ENCODE measurements around the gene CHSY1. TPM values are rescaled to one million over a fixed set of nuclear protein-coding genes. Genes with fewer than 3 reads are reported as not detected.
"Not testable (repeated sequence)": the region's sequence is repeated elsewhere in the genome, so short reads cannot be mapped to it uniquely, and the experiment has no call there.

CHSY1 gene
- total RNA-seq, 1 experiment from 2014 or later = 11.4 TPM

DNA sequence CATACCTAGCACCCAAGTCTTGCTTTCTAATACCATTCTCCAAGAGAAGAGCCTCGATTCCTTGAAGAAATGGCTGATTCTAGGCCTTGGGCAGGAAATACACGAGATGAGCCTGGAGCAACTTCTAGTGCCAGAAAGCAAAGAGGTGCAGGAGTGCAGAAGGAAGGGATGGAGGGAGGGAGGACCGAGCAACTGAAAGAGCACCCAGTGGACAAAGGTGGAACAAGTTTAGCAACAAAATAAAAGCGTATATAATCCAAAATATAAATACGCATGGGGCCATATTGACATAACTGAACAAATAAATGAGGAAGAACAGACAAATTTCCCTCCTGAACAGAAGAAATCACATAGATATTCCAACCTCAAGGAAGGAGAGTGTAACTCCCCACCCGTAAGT, 34.4 kb downstream of the CHSY1 start:
- H3K27me3 ChIP-seq (ENCODE audit: low read length) = no peaks in the 10 kb centered on the region

DNA sequence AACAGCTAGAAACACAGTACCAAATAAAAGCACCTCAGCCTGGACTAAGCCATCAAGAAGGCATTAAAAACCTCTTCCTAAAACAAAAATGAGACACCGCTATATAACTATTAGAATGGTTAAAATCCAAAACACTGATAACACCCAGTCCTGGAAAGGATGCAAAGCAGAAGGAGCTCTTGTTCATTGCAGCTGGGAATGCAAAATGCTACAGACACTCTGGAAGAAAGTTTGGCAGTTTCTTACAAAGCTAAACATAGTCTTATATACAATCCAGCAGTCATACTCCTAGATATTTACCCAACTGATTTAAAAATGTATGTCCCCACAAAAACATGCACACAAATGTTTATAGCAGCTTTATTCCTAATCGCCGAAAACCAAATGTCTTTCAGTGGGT, 35.7 kb downstream of the CHSY1 start:
- Histone ChIP-seq H3K36me3 (ENCODE audit: insufficient read depth, low read length) (no peaks in the 10 kb centered on the region), H3K9me3 (ENCODE audit: low read length) (no peaks in the 10 kb centered on the region), H4K20me1 (ENCODE audit: insufficient read depth, low read depth, low read length) (peaks cover 61% of the 10 kb centered on the region), H3K4me3 (ENCODE audit: low read length) (no peak overlapping the region), H3K9me2 (replicated peaks; ENCODE audit: insufficient read depth, low read length) (no peaks in the 10 kb centered on the region), H3K27ac (ENCODE audit: low read length) (no peak overlapping the region), H3K79me2 (ENCODE audit: low read length) (no peaks in the 10 kb centered on the region; the same call in none of the 2 replicates), H3K4me1 (ENCODE audit: low read length) (no peaks in the 10 kb centered on the region), H3K27me3 (ENCODE audit: low read length) (no peaks in the 10 kb centered on the region), H3K4me2 (ENCODE audit: low read depth, low read length, poor library complexity, severe bottlenecking) (no peak overlapping the region), H3K9ac (ENCODE audit: low read length) (no peak overlapping the region), H2AFZ (ENCODE audit: low read length) (no peak overlapping the region)
- DNase-seq = no peak

More for the DNA sequence above, 34.4 kb downstream of the CHSY1 start:
- Histone ChIP-seq H4K20me1 (ENCODE audit: insufficient read depth, low read depth, low read length) (peaks cover 57% of the 10 kb centered on the region), H3K4me3 (ENCODE audit: low read length) (no peak overlapping the region), H3K4me1 (ENCODE audit: low read length) (no peaks in the 10 kb centered on the region), H3K9me3 (ENCODE audit: low read length) (no peaks in the 10 kb centered on the region), H3K4me2 (ENCODE audit: low read depth, low read length, poor library complexity, severe bottlenecking) (no peak overlapping the region), H3K27ac (ENCODE audit: low read length) (no peak overlapping the region), H3K9ac (ENCODE audit: low read length) (no peak overlapping the region), H3K9me2 (replicated peaks; ENCODE audit: insufficient read depth, low read length) (no peaks in the 10 kb centered on the region), H3K36me3 (ENCODE audit: insufficient read depth, low read length) (no peaks in the 10 kb centered on the region), H3K79me2 (ENCODE audit: low read length) (no peaks in the 10 kb centered on the region; the same call in none of the 2 replicates), H2AFZ (ENCODE audit: low read length) (no peak overlapping the region)
- no peak for DNase-seq

DNA sequence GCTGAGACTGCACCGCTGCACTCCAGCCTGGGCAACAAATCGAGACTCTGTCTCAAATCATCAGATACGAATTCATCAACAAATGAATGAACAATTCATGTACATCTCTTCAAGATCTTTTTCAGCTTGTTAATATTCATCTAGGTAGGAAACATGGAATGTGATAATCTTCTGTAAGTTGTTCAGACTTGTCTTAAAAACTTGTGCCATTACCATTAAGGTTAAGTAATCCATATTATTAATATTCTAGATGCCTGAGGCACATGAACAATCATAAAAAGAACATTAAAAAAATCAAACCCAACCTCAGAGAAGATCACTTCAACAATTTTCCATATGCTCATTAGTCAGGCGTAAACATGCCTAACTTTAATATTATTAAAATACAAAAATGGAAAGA, 36.2 kb downstream of the CHSY1 start:
- H3K4me3 ChIP-seq (ENCODE audit: low read length) = no peak overlapping the region
- peaks cover 58% of the 10 kb centered on the region for H4K20me1 ChIP-seq (ENCODE audit: insufficient read depth, low read depth, low read length)
- no peak overlapping the region for H2AFZ ChIP-seq (ENCODE audit: low read length)
- no peak for DNase-seq
- no peaks in the 10 kb centered on the region for H3K4me1 ChIP-seq (ENCODE audit: low read length)
- no peak overlapping the region for H3K4me2 ChIP-seq (ENCODE audit: low read depth, low read length, poor library complexity, severe bottlenecking)
- H3K36me3 ChIP-seq (ENCODE audit: insufficient read depth, low read length) = no peaks in the 10 kb centered on the region
- no peak overlapping the region for H3K27ac ChIP-seq (ENCODE audit: low read length)
- no peaks in the 10 kb centered on the region for H3K9me3 ChIP-seq (ENCODE audit: low read length)
- no peaks in the 10 kb centered on the region for H3K9me2 ChIP-seq (replicated peaks; ENCODE audit: insufficient read depth, low read length)
- H3K9ac ChIP-seq (ENCODE audit: low read length) = no peak overlapping the region
- H3K79me2 ChIP-seq (ENCODE audit: low read length) = no peaks in the 10 kb centered on the region; the same call in none of the 2 replicates
- H3K27me3 ChIP-seq (ENCODE audit: low read length) = no peaks in the 10 kb centered on the region

GRCh38 chr15:101214435-101215097, 37.3 kb downstream of the CHSY1 start:
- H3K79me2 ChIP-seq (ENCODE audit: low read length); DNase-seq; H3K9me3 ChIP-seq (ENCODE audit: low read length): not testable (repeated sequence)

GRCh38 chr15:101213570-101213969, 38.3 kb downstream of the CHSY1 start:
- Histone ChIP-seq H3K9me2 (replicated peaks; ENCODE audit: insufficient read depth, low read length) (no peaks in the 10 kb centered on the region), H3K4me2 (ENCODE audit: low read depth, low read length, poor library complexity, severe bottlenecking) (no peak overlapping the region), H4K20me1 (ENCODE audit: insufficient read depth, low read depth, low read length) (peaks cover 62% of the 10 kb centered on the region), H3K79me2 (ENCODE audit: low read length) (no peaks in the 10 kb centered on the region; the same call in 1 of the 2 replicates), H3K27me3 (ENCODE audit: low read length) (no peaks in the 10 kb centered on the region), H3K9ac (ENCODE audit: low read length) (no peak overlapping the region), H3K9me3 (ENCODE audit: low read length) (no peaks in the 10 kb centered on the region), H3K4me1 (ENCODE audit: low read length) (no peaks in the 10 kb centered on the region), H2AFZ (ENCODE audit: low read length) (no peak overlapping the region), H3K4me3 (ENCODE audit: low read length) (no peak overlapping the region), H3K27ac (ENCODE audit: low read length) (no peak overlapping the region), H3K36me3 (ENCODE audit: insufficient read depth, low read length) (no peaks in the 10 kb centered on the region)
- no peak for DNase-seq

More at GRCh38 chr15:101214435-101215097, 37.3 kb downstream of the CHSY1 start:
- not testable (repeated sequence) for H3K9me2 ChIP-seq (replicated peaks; ENCODE audit: insufficient read depth, low read length); H3K4me1 ChIP-seq (ENCODE audit: low read length); H3K4me2 ChIP-seq (ENCODE audit: low read depth, low read length, poor library complexity, severe bottlenecking); H3K9ac ChIP-seq (ENCODE audit: low read length); H3K27me3 ChIP-seq (ENCODE audit: low read length); H3K27ac ChIP-seq (ENCODE audit: low read length); H3K4me3 ChIP-seq (ENCODE audit: low read length); H2AFZ ChIP-seq (ENCODE audit: low read length); H3K36me3 ChIP-seq (ENCODE audit: insufficient read depth, low read length)
- H4K20me1 ChIP-seq (ENCODE audit: insufficient read depth, low read depth, low read length) = peaks cover 60% of the 10 kb centered on the region

GRCh38 chr15:101213147-101213546, 38.7 kb downstream of the CHSY1 start:
- H4K20me1 ChIP-seq (ENCODE audit: insufficient read depth, low read depth, low read length) = peaks cover 64% of the 10 kb centered on the region
- H3K4me3 ChIP-seq (ENCODE audit: low read length) = no peak overlapping the region
- H3K9me3 ChIP-seq (ENCODE audit: low read length) = no peaks in the 10 kb centered on the region
- no peaks in the 10 kb centered on the region for H3K4me1 ChIP-seq (ENCODE audit: low read length)
- no peak overlapping the region for H2AFZ ChIP-seq (ENCODE audit: low read length)
- no peak overlapping the region for H3K4me2 ChIP-seq (ENCODE audit: low read depth, low read length, poor library complexity, severe bottlenecking)
- H3K79me2 ChIP-seq (ENCODE audit: low read length) = no peaks in the 10 kb centered on the region
- H3K27ac ChIP-seq (ENCODE audit: low read length) = no peak overlapping the region
- H3K36me3 ChIP-seq (ENCODE audit: insufficient read depth, low read length) = no peaks in the 10 kb centered on the region
- no peaks in the 10 kb centered on the region for H3K9me2 ChIP-seq (replicated peaks; ENCODE audit: insufficient read depth, low read length)
- H3K9ac ChIP-seq (ENCODE audit: low read length) = no peak overlapping the region
- no peaks in the 10 kb centered on the region for H3K27me3 ChIP-seq (ENCODE audit: low read length)
- DNase-seq = no peak

GRCh38 chr15:101211897-101212296, 40.0 kb downstream of the CHSY1 start:
- H3K4me3 ChIP-seq (ENCODE audit: low read length) = no peak overlapping the region
- H3K4me1 ChIP-seq (ENCODE audit: low read length) = no peaks in the 10 kb centered on the region
- peaks cover 66% of the 10 kb centered on the region for H4K20me1 ChIP-seq (ENCODE audit: insufficient read depth, low read depth, low read length)
- no peak overlapping the region for H2AFZ ChIP-seq (ENCODE audit: low read length)
- H3K27me3 ChIP-seq (ENCODE audit: low read length) = no peaks in the 10 kb centered on the region
- no peaks in the 10 kb centered on the region for H3K9me3 ChIP-seq (ENCODE audit: low read length)
- no peaks in the 10 kb centered on the region for H3K9me2 ChIP-seq (replicated peaks; ENCODE audit: insufficient read depth, low read length)
- H3K27ac ChIP-seq (ENCODE audit: low read length) = no peak overlapping the region
- no peak overlapping the region for H3K9ac ChIP-seq (ENCODE audit: low read length)
- H3K36me3 ChIP-seq (ENCODE audit: insufficient read depth, low read length) = no peaks in the 10 kb centered on the region
- DNase-seq = no peak
- no peak overlapping the region for H3K4me2 ChIP-seq (ENCODE audit: low read depth, low read length, poor library complexity, severe bottlenecking)
- H3K79me2 ChIP-seq (ENCODE audit: low read length) = no peaks in the 10 kb centered on the region

DNA sequence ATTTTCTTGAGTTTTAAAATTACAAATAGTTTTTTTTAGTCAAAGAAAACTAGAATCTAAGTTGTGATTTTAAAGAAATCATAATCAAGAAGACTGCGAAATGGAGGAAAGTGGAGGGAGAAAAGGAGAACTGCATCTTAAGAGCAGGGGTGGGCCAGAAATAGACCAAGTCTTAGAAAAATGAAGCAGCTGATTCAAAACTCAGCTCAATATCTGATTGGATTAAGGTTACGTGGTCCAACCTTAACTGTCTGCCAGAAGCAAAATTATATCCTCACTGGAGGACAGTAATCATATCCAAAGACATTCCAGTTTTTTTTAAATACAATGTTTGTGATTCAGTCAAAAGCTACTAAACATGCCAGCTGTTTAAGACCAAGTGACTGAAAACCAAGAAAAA, 41.4 kb downstream of the CHSY1 start:
- H3K9me3 ChIP-seq (ENCODE audit: low read length) = no peaks in the 10 kb centered on the region
- no peak for DNase-seq
- no peak overlapping the region for H2AFZ ChIP-seq (ENCODE audit: low read length)
- H3K4me2 ChIP-seq (ENCODE audit: low read depth, low read length, poor library complexity, severe bottlenecking) = no peak overlapping the region
- no peaks in the 10 kb centered on the region for H3K27me3 ChIP-seq (ENCODE audit: low read length)
- H3K79me2 ChIP-seq (ENCODE audit: low read length) = no peaks in the 10 kb centered on the region
- no peaks in the 10 kb centered on the region for H3K36me3 ChIP-seq (ENCODE audit: insufficient read depth, low read length)
- no peak overlapping the region for H3K9ac ChIP-seq (ENCODE audit: low read length)
- peaks cover 63% of the 10 kb centered on the region for H4K20me1 ChIP-seq (ENCODE audit: insufficient read depth, low read depth, low read length)
- no peak overlapping the region for H3K4me3 ChIP-seq (ENCODE audit: low read length)
- no peaks in the 10 kb centered on the region for H3K9me2 ChIP-seq (replicated peaks; ENCODE audit: insufficient read depth, low read length)
- H3K4me1 ChIP-seq (ENCODE audit: low read length) = no peaks in the 10 kb centered on the region
- no peak overlapping the region for H3K27ac ChIP-seq (ENCODE audit: low read length)

Measured in Karpas-422 (cell line).